Measurements from ENCODE around the gene SHISA2.

The SHISA2 gene

DNA sequence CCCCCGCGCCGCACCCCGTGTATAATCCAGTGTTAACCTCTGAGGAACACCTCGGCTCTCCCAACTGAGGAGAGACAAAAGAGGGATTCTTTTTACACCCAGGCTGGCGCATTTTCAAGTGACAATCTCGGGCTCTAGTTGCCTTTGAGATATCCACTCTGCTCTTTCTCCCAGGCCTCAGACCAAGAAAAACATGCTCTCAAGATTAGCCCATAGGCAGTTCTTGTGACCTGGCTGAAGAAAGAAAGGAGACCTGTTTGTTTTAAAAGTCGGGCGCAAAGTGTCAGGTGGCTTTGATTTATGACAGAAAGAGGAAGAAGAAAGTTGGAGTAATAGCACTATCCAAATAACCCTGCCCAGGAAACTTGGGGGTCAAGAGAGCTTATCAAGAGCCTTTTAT lies 27.3 kb downstream of the SHISA2 start:
- TF ChIP-seq POLR2A (IDR thresholded peaks at IDR 0.05; ENCODE audit: low read depth, low read length) (no peak), POLR2AphosphoS5 (IDR thresholded peaks at IDR 0.05; ENCODE audit: low read depth, low read length) (no peak)
- DNase-seq (ENCODE audit: insufficient read length) (no peak), FAIRE-seq (no peak)

DNA sequence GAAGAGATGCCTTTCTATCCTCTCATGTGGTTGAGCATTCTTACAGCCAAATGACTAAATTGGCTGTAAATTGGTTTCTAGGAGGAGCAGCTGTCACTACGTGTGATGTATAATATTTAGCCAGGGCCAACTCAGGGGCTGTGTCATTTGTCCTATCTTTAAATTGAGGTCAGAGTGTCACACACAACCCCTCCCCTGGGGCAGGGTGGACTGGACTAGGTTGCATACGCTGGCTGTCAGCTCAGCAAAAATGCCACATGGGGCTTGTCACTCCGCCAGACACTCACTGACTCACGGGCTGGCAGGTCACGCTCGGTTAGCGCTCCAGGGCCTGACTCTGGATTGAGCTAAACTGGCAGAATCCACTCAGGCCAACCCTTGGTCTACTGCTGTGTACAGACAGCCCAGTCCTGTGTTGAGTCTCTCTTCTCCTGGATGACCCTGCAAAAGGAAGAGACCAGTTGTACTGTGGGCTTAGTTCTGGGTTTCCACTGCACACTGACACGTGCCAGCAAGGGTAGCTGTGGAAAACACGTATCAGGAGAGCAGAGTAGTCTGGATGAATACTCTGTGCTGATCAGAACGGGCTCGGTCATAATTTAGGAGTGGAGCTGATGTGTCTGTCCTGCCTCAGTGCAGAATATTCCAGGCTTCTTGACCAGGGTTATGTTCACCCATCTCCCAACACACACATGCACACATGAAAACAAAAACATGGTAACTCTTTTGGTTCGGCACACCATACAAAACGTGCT lies 29.1 kb downstream of the SHISA2 start:
- FAIRE-seq: no peak
- DNase-seq (ENCODE audit: insufficient read length): no peak
- TF ChIP-seq POLR2A (IDR thresholded peaks at IDR 0.05; ENCODE audit: low read depth, low read length): no peak
- TF ChIP-seq POLR2AphosphoS5 (IDR thresholded peaks at IDR 0.05; ENCODE audit: low read depth, low read length): no peak
- TF ChIP-seq TAF1 (IDR thresholded peaks at IDR 0.05; ENCODE audit: borderline replicate concordance, low read depth, low read length): no peak

DNA sequence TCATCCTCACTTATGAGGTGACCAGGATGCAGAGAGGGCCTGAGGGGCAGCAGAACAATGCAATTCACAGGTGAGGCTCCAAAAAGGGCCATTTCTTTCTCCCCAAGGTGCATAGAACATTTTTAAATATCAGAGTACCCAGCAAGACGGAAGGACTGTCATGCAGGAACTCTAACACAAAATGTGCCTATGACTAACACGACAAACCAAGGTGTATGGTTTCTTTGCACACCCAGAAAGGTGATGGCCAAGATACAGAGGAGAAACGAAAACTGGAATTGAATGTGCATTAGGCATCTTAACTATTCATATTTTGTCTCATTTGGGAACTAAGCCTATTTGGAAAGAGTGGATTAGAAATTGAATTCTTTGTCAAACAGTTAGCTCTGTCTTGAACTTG lies 29.9 kb downstream of the SHISA2 start:
- DNase-seq (ENCODE audit: insufficient read length) (no peak), FAIRE-seq (no peak)
- TF ChIP-seq POLR2A (IDR thresholded peaks at IDR 0.05; ENCODE audit: low read depth, low read length): no peak

DNA sequence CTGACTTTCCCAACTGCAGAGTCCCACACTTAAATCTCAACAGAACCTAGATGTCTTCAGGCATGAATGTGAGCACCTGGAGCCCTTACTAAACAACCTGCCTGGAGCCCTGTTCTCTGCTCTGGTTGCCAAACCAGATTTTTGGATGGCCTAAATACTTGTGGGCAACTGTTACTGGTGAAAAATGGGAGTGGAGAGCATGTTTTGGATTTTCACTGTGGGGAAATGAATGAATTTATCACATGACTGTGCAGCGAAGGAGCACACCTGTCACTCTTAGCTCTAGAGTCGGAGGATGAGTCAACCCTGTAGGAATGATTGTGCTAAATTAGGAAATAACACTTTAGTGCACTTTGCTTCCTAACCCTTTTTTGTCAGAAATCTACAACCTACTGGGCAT lies 30.3 kb downstream of the SHISA2 start:
- no peak for DNase-seq (ENCODE audit: insufficient read length)
- FAIRE-seq: no peak
- TF ChIP-seq POLR2A (IDR thresholded peaks at IDR 0.05; ENCODE audit: low read depth, low read length): no peak
- no peak for TF ChIP-seq POLR2AphosphoS5 (IDR thresholded peaks at IDR 0.05; ENCODE audit: low read depth, low read length)
- no peak for TF ChIP-seq TAF1 (IDR thresholded peaks at IDR 0.05; ENCODE audit: borderline replicate concordance, low read depth, low read length)

DNA sequence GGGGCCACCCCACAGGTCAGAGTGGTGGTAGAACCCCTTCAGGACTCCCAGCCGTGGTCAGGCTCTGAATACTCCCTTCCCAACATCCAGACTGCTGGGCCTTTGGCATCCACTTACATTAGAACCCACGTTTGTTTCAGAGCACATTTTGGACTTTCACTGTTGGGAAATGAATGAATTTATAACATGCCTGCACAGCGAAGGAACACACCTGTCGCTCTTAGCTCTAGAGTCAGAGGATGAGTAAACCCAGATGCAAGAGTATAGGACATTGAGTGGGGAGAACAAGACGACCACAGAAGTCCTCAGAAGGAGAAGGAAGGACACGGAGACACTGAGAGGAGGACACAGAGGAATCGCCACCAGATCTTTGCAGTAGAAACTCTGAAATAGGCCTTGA lies 30.9 kb downstream of the SHISA2 start:
- DNase-seq (ENCODE audit: insufficient read length) (no peak), FAIRE-seq (no peak)
- TF ChIP-seq POLR2A (IDR thresholded peaks at IDR 0.05; ENCODE audit: low read depth, low read length): no peak
- no peak for TF ChIP-seq TAF1 (IDR thresholded peaks at IDR 0.05; ENCODE audit: borderline replicate concordance, low read depth, low read length)
- no peak for TF ChIP-seq POLR2AphosphoS5 (IDR thresholded peaks at IDR 0.05; ENCODE audit: low read depth, low read length)

DNA sequence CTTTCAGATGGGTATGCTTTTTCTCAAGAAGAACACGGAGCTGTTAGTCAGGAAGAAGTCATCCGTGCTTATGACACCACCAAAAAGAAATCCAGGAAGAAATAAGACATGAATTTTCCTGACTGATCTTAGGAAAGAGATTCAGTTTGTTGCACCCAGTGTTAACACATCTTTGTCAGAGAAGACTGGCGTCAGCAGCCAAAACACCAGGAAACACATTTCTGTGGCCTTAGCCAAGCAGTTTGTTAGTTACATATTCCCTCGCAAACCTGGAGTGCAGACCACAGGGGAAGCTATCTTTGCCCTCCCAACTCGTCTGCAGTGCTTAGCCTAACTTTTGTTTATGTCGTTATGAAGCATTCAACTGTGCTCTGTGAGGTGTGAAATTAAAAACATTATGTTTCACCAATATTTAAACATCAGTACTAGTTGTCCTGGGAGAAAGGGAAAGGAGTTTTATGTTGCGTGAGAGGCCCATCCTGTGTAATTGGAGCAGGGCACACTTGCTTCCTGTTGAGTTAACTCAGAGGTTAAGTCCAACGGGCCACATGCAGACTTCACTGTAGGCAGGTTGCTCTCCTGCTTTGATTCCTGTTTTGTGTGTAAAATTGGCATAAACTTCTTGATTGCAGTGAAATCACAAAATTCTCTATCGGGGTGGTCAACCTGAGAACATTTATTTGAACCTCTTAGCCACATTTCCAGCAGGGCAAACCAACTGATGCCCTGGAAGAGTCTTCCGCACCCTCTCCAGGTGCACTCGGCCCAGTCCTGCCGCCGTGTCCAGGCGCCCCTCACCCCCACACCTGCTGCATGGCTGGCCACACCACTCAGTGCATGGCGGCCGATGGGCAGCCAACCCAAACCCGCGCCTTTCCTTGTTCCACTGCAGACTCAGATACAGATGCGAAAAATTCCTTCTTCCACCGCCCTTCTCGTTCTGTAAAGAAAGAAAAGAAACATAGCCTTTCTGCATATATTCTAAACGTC lies 31.6 kb downstream of the SHISA2 start:
- TF ChIP-seq POLR2A (IDR thresholded peaks at IDR 0.05; ENCODE audit: low read depth, low read length) (no peak), POLR2AphosphoS5 (IDR thresholded peaks at IDR 0.05; ENCODE audit: low read depth, low read length) (no peak), TAF1 (IDR thresholded peaks at IDR 0.05; ENCODE audit: borderline replicate concordance, low read depth, low read length) (no peak)
- DNase-seq (ENCODE audit: insufficient read length): no peak
- FAIRE-seq: no peak

DNA sequence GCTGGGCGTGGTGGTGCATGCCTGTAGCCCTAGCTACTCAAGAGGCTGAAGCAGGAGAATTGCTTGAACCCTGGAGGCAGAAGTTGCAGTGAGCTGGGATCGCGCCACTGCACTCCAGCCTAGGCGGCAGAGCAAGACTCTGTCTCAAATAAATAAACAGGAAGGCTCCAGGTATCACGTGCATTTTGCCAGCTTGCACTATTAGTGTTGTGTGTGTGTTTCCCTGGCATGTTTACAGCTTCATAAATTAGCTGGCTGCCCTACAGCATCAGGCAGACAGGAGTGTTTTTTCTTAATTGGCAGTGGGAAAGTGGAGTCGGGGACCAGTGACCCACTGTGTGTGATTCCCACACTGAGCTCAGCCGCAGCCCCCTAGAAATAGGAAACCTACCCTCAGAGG lies 32.6 kb downstream of the SHISA2 start:
- no peak for FAIRE-seq
- TF ChIP-seq POLR2AphosphoS5 (IDR thresholded peaks at IDR 0.05; ENCODE audit: low read depth, low read length): no peak
- TF ChIP-seq TAF1 (IDR thresholded peaks at IDR 0.05; ENCODE audit: borderline replicate concordance, low read depth, low read length): no peak
- TF ChIP-seq POLR2A (IDR thresholded peaks at IDR 0.05; ENCODE audit: low read depth, low read length): no peak
- DNase-seq (ENCODE audit: insufficient read length): no peak

DNA sequence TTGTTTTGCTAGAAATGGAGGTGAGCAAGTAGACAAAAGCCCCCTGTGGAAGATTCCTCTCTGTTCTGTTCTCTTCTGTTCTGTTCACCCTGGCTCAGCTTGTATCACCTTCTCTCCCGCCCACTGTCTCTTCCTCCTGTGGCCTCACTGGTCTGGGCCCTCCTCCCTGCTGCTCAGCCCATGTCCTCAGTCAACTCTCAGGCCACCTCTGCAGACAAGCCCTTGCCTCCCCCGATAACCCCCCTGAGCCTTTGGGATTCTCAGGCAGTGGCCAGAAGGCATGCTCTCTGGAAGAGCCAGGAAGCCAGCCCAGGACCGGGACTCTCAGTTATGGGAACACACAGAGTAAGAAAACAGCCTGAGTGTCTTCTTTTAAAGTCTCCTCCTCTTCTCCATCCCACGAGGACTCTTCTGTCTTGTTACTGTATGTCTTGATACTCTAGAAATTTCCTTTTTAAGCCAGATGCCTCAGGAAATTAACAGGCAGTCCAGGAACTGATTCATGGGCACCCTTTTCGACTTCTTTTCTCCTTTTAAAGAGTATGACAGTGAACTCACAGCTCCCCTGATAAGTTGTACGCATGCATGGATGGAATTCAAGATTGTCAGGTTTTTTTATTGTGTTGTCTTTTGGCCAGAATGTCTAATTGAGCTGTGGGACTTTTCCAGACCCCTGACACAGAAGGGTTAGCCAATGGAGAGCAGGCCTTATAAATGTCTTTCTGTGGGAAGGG lies 33.7 kb downstream of the SHISA2 start:
- DNase-seq (ENCODE audit: insufficient read length) (no peak), FAIRE-seq (no peak)
- TF ChIP-seq TAF1 (IDR thresholded peaks at IDR 0.05; ENCODE audit: borderline replicate concordance, low read depth, low read length) (no peak), POLR2A (IDR thresholded peaks at IDR 0.05; ENCODE audit: low read depth, low read length) (no peak), POLR2AphosphoS5 (IDR thresholded peaks at IDR 0.05; ENCODE audit: low read depth, low read length) (no peak)

DNA sequence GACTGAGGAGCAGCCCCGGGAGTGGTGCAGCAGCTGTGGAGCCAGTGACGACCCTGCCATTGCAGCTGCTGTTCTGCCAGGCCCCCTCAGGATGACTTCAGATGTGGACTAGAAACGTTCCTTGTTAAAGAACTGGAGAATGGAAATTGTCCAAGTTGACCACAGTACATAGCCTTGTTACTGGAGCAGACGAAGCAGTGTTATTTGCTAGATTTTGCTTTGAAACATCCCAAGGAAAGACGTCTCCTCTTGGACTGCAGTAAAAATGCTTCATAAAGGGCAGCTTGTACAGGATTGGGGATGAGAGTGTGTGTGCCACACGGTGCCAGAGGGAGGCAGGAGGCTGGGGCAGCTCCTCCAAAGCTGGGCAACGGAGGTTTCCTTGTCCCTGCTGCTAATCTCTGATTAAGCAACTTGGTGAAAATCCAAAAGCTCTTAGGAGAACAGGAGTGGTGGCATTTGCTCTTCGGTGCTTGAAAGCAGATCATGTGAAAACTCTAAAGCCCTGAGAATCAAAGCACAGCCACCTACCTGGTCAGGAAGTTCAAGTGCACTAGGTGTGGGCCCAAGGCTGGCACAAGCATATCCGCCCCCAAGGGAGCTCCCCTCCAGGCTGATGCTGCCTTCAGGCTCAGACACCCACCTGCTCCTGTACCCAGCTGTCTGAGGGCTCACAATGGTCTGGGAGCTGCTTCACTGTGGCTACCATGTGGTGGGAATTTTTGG lies 34.5 kb downstream of the SHISA2 start:
- DNase-seq (ENCODE audit: insufficient read length) (no peak), FAIRE-seq (no peak)
- TF ChIP-seq TAF1 (IDR thresholded peaks at IDR 0.05; ENCODE audit: borderline replicate concordance, low read depth, low read length) (no peak), POLR2AphosphoS5 (IDR thresholded peaks at IDR 0.05; ENCODE audit: low read depth, low read length) (no peak), POLR2A (IDR thresholded peaks at IDR 0.05; ENCODE audit: low read depth, low read length) (no peak)

DNA sequence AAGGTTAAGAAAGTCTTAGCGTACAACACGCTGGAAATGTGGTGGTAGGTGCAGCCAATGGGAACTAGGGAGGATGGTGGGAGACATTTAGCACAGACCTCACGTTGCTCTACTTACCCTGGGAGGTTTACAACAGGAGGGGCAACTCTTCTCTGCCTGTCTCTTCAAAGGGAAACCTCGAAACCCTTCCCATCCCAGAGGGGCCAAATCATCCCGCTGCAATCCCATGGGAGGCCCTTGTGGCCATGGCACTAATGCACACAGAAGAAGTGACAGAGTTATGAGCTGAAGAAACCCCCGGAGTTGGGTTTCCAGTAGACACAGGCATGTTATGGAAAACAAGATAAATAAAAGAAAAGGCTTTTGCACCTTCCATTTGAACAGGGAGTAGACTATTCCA lies 35.6 kb downstream of the SHISA2 start:
- FAIRE-seq: no peak
- DNase-seq (ENCODE audit: insufficient read length): no peak
- TF ChIP-seq POLR2A (IDR thresholded peaks at IDR 0.05; ENCODE audit: low read depth, low read length): no peak
- no peak for TF ChIP-seq POLR2AphosphoS5 (IDR thresholded peaks at IDR 0.05; ENCODE audit: low read depth, low read length)
- no peak for TF ChIP-seq TAF1 (IDR thresholded peaks at IDR 0.05; ENCODE audit: borderline replicate concordance, low read depth, low read length)

Data from GM12892 (cell line).